DOHH2 (cell line): ENCODE data around the gene PTPN12.

ENCODE experiments used
- H3F3A ChIP-seq: fragments of 200-600 bp; sonication (generic), shearing (Covaris generic); 2 replicates; pipeline ENCODE4 v1.6.0; 2016; ENCODE audit warnings: antibody characterized with exemption, mild to moderate bottlenecking; ENCODE audit not compliant: control insufficient read depth, insufficient read depth
- H3K27ac ChIP-seq: fragments of 200-600 bp; sonication (generic); 2 replicates; pipeline ENCODE4 v1.5.1; 2014; ENCODE audit warnings: low read depth, mild to moderate bottlenecking, low read length, moderate library complexity
- H3K27me3 ChIP-seq: fragments of 200-600 bp; sonication (generic); 2 replicates; pipeline ENCODE4 v1.6.1; 2014; ENCODE audit warnings: mild to moderate bottlenecking, low read length, mixed read lengths; ENCODE audit not compliant: control insufficient read depth
- H3K36me3 ChIP-seq: fragments of 200-600 bp; sonication (generic); 2 replicates; pipeline ENCODE4 v1.6.1; 2014; ENCODE audit warnings: mild to moderate bottlenecking, low read length, moderate library complexity, mixed read lengths; ENCODE audit not compliant: control insufficient read depth
- H3K4me1 ChIP-seq: fragments of 200-600 bp; sonication (generic); 2 replicates; pipeline ENCODE4 v1.6.1; 2014; ENCODE audit warnings: mild to moderate bottlenecking, low read length, mixed read lengths; ENCODE audit not compliant: control insufficient read depth
- H3K4me2 ChIP-seq: fragments of 200-600 bp; sonication (generic); 2 replicates; pipeline ENCODE4 v1.6.0; 2014; ENCODE audit warnings: mild to moderate bottlenecking, low read length, moderate library complexity
- H3K4me3 ChIP-seq: fragments of 200-600 bp; sonication (generic); 2 replicates; pipeline ENCODE4 v1.5.1; 2014; ENCODE audit warnings: mild to moderate bottlenecking, low read length, mixed read lengths
- H3K79me2 ChIP-seq: fragments of 200-600 bp; sonication (generic); 2 replicates; pipeline ENCODE4 v1.6.1; 2014; ENCODE audit warnings: mild to moderate bottlenecking, low read length, mixed read lengths; ENCODE audit not compliant: control insufficient read depth
- H3K9me2 ChIP-seq: fragments of 200-600 bp; sonication (generic); replicated peaks from 2 replicates; pipeline ENCODE4 v1.6.1; 2014; ENCODE audit warnings: mild to moderate bottlenecking, low read length, mixed read lengths; ENCODE audit not compliant: control insufficient read depth
- H3K9me3 ChIP-seq: fragments of 200-600 bp; sonication (generic); 2 replicates; pipeline ENCODE4 v1.6.1; 2014; ENCODE audit warnings: antibody characterized with exemption, low read length, mixed read lengths; ENCODE audit not compliant: control insufficient read depth, insufficient read depth
- H4K20me1 ChIP-seq: fragments of 200-600 bp; sonication (generic); 2 replicates; pipeline ENCODE4 v1.6.0; 2014; ENCODE audit warnings: low read depth, mild to moderate bottlenecking, antibody characterized with exemption, low read length, moderate library complexity; ENCODE audit not compliant: control insufficient read depth, insufficient read depth
- EZH2phosphoT487 ChIP-seq: fragments of 200-600 bp; sonication (generic); IDR thresholded peaks from 2 replicates; pipeline ENCODE4 v1.6.1; 2017; ENCODE audit warnings: borderline replicate concordance, mild to moderate bottlenecking, antibody characterized with exemption, low read length, moderate library complexity, mixed read lengths
- TF ChIP-seq, protein P1 (sequence below): fragments of 200-600 bp; sonication (generic); IDR thresholded peaks from one replicate; pipeline ENCODE4 v1.5.1; 2014; ENCODE audit warnings: antibody characterized with exemption, mild to moderate bottlenecking, low read depth, low read length; ENCODE audit not compliant: poor library complexity, severe bottlenecking

PTPN12 gene

DNA sequence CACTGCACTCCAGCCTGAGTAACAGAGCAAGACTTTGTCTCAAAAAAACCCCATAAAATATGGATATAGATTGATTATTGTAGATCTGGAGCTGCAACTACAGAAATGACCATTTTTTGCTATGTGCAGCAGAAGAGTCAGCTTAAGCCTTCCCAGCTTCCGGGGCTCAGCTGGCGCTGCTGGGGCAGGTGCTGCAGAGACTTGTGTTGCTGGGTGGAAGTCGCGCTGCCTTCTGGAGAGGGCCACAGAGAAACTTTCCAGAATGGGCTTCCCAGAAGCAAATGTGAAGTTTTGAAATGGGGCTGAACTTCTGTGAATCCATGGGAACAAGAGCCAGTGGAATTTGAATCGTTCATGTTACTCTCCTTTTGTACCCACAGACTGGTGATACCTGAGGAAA is 121.8 kb downstream of the PTPN12 start:
- Histone ChIP-seq H3K9me2 (no peaks in the 10 kb centered on the region), H3K27ac (no peak overlapping the region), H3K9me3 (no peaks in the 10 kb centered on the region), H4K20me1 (no peaks in the 10 kb centered on the region), H3K4me1 (no peaks in the 10 kb centered on the region), H3K36me3 (no peaks in the 10 kb centered on the region), H3F3A (no peaks in the 10 kb centered on the region), H3K4me2 (no peak overlapping the region), H3K27me3 (no peaks in the 10 kb centered on the region), H3K4me3 (no peak overlapping the region), H3K79me2 (no peaks in the 10 kb centered on the region)
- no peak for TF ChIP-seq EZH2phosphoT487
- TF ChIP-seq, protein P1, sequence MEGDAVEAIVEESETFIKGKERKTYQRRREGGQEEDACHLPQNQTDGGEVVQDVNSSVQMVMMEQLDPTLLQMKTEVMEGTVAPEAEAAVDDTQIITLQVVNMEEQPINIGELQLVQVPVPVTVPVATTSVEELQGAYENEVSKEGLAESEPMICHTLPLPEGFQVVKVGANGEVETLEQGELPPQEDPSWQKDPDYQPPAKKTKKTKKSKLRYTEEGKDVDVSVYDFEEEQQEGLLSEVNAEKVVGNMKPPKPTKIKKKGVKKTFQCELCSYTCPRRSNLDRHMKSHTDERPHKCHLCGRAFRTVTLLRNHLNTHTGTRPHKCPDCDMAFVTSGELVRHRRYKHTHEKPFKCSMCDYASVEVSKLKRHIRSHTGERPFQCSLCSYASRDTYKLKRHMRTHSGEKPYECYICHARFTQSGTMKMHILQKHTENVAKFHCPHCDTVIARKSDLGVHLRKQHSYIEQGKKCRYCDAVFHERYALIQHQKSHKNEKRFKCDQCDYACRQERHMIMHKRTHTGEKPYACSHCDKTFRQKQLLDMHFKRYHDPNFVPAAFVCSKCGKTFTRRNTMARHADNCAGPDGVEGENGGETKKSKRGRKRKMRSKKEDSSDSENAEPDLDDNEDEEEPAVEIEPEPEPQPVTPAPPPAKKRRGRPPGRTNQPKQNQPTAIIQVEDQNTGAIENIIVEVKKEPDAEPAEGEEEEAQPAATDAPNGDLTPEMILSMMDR: no peak

DNA sequence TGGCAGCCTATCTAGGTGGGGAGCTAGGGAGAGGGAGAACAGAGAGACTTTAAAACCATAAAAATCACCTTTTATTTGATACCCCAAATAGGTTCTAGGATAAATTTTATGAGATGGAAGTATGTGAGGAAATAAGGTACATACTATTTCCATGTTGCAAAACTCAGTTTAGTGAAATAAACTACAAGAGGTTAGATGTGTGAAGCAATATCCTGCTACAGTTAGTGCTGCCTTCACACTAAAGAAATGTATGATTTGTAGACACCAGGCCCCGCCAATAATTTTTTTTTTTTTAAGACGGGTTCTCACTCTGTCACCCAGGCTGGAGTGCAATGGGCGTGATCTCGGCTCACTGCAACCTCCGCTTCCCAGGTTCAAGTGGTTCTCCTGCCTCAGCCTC is 124.7 kb downstream of the PTPN12 start:
- Histone ChIP-seq H3K79me2 (no peaks in the 10 kb centered on the region), H3K4me2 (no peak overlapping the region), H3K27ac (no peak overlapping the region), H3K9me2 (no peaks in the 10 kb centered on the region), H3K4me1 (no peaks in the 10 kb centered on the region), H3K36me3 (no peaks in the 10 kb centered on the region), H3F3A (no peaks in the 10 kb centered on the region), H3K27me3 (no peaks in the 10 kb centered on the region), H4K20me1 (no peaks in the 10 kb centered on the region), H3K9me3 (no peaks in the 10 kb centered on the region), H3K4me3 (no peak overlapping the region)
- TF ChIP-seq EZH2phosphoT487: no peak
- TF ChIP-seq, protein P1: no peak

DNA sequence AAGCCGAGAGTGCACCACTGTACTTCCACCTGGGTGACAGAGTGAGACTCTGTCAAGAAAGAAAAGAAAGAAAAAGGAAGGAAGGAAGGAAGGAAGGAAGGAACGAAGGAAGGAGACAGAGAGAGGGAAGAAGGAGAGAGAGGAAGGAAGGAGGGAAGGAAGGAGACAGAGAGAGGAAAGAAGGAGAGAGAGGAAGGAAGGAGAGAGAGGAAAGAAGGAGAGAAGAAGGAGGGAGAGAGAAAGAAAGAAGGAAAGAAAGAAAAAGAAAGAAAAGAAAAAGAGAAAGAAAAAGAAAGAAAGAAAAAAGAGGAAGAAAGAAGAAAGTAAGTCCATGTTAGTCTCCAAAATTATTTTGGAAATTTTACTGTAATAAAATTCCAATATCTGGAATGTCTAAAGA is 125.8 kb downstream of the PTPN12 start:
- Histone ChIP-seq H3F3A (no peaks in the 10 kb centered on the region), H3K27ac (no peak overlapping the region), H3K9me3 (no peaks in the 10 kb centered on the region), H3K4me2 (no peak overlapping the region), H3K4me1 (no peaks in the 10 kb centered on the region), H4K20me1 (no peaks in the 10 kb centered on the region), H3K36me3 (no peaks in the 10 kb centered on the region), H3K27me3 (no peaks in the 10 kb centered on the region), H3K79me2 (no peaks in the 10 kb centered on the region), H3K9me2 (no peaks in the 10 kb centered on the region), H3K4me3 (no peak overlapping the region)
- TF ChIP-seq EZH2phosphoT487: no peak
- TF ChIP-seq, protein P1: no peak

DNA sequence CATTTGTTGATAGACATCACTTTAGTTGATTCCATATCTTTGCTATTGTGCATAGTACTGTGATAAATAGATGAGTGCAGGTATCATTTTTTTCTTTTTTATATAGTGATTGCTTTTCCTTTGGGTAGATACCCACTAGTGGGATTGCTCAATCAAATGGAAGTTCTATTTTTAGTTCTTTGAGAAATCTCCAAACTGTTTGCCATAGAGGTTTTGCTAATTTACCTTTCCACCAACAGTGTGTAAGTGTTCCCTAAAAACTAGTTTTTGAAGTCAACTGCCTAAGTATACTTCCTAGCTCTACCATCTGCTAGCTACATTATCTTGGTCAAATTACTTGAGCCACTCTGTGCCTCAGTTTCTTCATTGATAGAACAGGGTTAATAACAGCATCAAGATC is 127.6 kb downstream of the PTPN12 start:
- Histone ChIP-seq H3F3A (no peaks in the 10 kb centered on the region), H4K20me1 (no peaks in the 10 kb centered on the region), H3K4me2 (no peak overlapping the region), H3K79me2 (no peaks in the 10 kb centered on the region), H3K36me3 (no peaks in the 10 kb centered on the region), H3K9me3 (no peaks in the 10 kb centered on the region), H3K27me3 (no peaks in the 10 kb centered on the region), H3K27ac (no peak overlapping the region), H3K9me2 (no peaks in the 10 kb centered on the region), H3K4me1 (no peaks in the 10 kb centered on the region), H3K4me3 (no peak overlapping the region)
- no peak for TF ChIP-seq EZH2phosphoT487
- TF ChIP-seq, protein P1: no peak
